ENCODE measurements around the gene SLC1A1.

GRCh38 chr9:4547016-4547415, 56.7 kb downstream of the SLC1A1 start:
- TF ChIP-seq CTCF (conservative IDR thresholded peaks at IDR 0.05; ENCODE audit: low read depth in 2 of 2), result no peak
- TF ChIP-seq STAT1 (IDR thresholded peaks at IDR 0.05; ENCODE audit: unreplicated experiment), result no peak
- no peak for TF ChIP-seq EZH2 (IDR thresholded peaks at IDR 0.05; ENCODE audit: low read depth, unreplicated experiment)
- no peak for TF ChIP-seq EZH2phosphoT487 (IDR thresholded peaks at IDR 0.05; ENCODE audit: unreplicated experiment)
- TF ChIP-seq POLR2AphosphoS5 (IDR thresholded peaks at IDR 0.05; ENCODE audit: low read depth), result no peak
- no peak for TF ChIP-seq ZNF331 (CRISPR knock-in tag; IDR thresholded peaks at IDR 0.05; ENCODE audit: low read depth)
- no peak for TF ChIP-seq REST (IDR thresholded peaks at IDR 0.05; ENCODE audit: unreplicated experiment)
- TF ChIP-seq ZNF114 (CRISPR knock-in tag; IDR thresholded peaks at IDR 0.05), result no peak
- no peak for TF ChIP-seq ZNF462 (CRISPR knock-in tag; IDR thresholded peaks at IDR 0.05)
- TF ChIP-seq CREB1 (CRISPR knock-in tag; IDR thresholded peaks at IDR 0.05; ENCODE audit: low read depth), result no peak
- no peak for TF ChIP-seq ETS1 (IDR thresholded peaks at IDR 0.05)
- no peak for TF ChIP-seq JUNB (IDR thresholded peaks at IDR 0.05; ENCODE audit: unreplicated experiment)
- TF ChIP-seq NANOG (IDR thresholded peaks at IDR 0.05; ENCODE audit: borderline replicate concordance), result no peak
